ENCODE data around the gene ACOT11. TPM values are rescaled to one million over a fixed set of nuclear protein-coding genes. Genes with fewer than 3 reads are reported as not detected.

Gene ACOT11
- total and polyA plus RNA-seq, 2 of the 4 experiments (the other 2 are of a cell fraction): 2.5 to 2.7 TPM

DNA sequence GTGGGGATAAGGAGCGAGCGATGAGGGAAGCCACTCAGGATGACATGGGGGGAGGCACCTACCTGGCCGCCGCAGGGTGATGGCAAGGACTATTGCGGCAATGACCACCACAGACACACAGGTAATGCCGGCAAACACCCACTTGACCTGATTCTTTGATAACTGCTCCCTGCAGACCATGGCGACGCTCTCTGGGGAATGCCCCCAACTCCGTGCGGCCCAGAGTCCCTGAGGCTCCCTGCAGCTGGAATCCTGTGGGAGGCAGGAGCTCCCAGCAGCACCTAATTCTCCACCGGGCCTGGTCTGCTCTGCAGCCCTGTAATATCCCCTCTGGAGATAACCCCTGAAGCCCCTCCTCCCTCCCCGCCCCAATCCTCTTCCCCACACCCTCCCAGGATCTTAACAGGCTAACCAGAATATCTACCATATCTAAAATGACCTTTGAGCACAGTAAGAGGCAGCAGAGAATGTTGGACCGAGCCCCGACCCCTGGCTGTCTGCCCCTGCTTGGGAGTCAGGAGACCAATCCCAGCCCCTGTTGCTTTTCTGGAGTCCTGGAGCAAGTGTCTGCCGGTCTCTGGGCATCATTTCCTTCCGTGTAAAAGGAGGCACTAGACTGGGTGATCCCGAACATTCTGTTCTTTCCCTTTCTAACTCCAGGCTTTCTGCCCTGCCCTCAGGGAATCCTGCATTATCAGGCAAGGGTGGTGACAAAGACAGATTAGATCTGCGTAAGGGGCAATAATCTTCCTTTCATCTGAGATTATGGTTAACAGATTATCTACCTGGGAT lies 75.4 kb downstream of the ACOT11 start, which contains the start of gene FAM151A:
Gene FAM151A, minus strand, starts transcription at position 310 of the 792 bp plus-strand sequence. Its CDS starts 130 bp downstream, at position 180.
- TF ChIP-seq CEBPB (IDR thresholded peaks at IDR 0.05; ENCODE audit: low read depth, low read length): no peak
- TF ChIP-seq, protein P1, sequence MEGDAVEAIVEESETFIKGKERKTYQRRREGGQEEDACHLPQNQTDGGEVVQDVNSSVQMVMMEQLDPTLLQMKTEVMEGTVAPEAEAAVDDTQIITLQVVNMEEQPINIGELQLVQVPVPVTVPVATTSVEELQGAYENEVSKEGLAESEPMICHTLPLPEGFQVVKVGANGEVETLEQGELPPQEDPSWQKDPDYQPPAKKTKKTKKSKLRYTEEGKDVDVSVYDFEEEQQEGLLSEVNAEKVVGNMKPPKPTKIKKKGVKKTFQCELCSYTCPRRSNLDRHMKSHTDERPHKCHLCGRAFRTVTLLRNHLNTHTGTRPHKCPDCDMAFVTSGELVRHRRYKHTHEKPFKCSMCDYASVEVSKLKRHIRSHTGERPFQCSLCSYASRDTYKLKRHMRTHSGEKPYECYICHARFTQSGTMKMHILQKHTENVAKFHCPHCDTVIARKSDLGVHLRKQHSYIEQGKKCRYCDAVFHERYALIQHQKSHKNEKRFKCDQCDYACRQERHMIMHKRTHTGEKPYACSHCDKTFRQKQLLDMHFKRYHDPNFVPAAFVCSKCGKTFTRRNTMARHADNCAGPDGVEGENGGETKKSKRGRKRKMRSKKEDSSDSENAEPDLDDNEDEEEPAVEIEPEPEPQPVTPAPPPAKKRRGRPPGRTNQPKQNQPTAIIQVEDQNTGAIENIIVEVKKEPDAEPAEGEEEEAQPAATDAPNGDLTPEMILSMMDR (conservative IDR thresholded peaks at IDR 0.05; ENCODE audit: low read depth, low read length): no peak
- TF ChIP-seq NFE2L2 (IDR thresholded peaks at IDR 0.05; ENCODE audit: low read depth, low read length): no peak
- no peak for TF ChIP-seq SMC3 (IDR thresholded peaks at IDR 0.05; ENCODE audit: low read depth, low read length)
- no peak for TF ChIP-seq MAZ (IDR thresholded peaks at IDR 0.05; ENCODE audit: borderline replicate concordance, low read depth, low read length)
- no peak for TF ChIP-seq RCOR1 (IDR thresholded peaks at IDR 0.05; ENCODE audit: insufficient replicate concordance, low read length)
- no peak for TF ChIP-seq RFX5 (IDR thresholded peaks at IDR 0.05; ENCODE audit: low read depth, low read length)
- TF ChIP-seq MAFK (IDR thresholded peaks at IDR 0.05; ENCODE audit: low read depth, low read length): no peak
- TF ChIP-seq MXI1 (IDR thresholded peaks at IDR 0.05; ENCODE audit: borderline replicate concordance, low read depth, low read length): no peak
- TF ChIP-seq, protein P2, sequence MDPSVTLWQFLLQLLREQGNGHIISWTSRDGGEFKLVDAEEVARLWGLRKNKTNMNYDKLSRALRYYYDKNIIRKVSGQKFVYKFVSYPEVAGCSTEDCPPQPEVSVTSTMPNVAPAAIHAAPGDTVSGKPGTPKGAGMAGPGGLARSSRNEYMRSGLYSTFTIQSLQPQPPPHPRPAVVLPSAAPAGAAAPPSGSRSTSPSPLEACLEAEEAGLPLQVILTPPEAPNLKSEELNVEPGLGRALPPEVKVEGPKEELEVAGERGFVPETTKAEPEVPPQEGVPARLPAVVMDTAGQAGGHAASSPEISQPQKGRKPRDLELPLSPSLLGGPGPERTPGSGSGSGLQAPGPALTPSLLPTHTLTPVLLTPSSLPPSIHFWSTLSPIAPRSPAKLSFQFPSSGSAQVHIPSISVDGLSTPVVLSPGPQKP (IDR thresholded peaks at IDR 0.05; ENCODE audit: borderline replicate concordance, low read depth, low read length): no peak
- no peak for TF ChIP-seq CHD1 (IDR thresholded peaks at IDR 0.05; ENCODE audit: low read depth, low read length)
- no peak for TF ChIP-seq FOS (IDR thresholded peaks at IDR 0.05; ENCODE audit: low read depth, low read length)
- TF ChIP-seq POLR2A (IDR thresholded peaks at IDR 0.05; ENCODE audit: low read depth, low read length): no peak
- TF ChIP-seq RAD21 (IDR thresholded peaks at IDR 0.05; ENCODE audit: low read length): no peak
- no peak for TF ChIP-seq BHLHE40 (IDR thresholded peaks at IDR 0.05; ENCODE audit: low read depth, low read length)
- TF ChIP-seq, protein P3, sequence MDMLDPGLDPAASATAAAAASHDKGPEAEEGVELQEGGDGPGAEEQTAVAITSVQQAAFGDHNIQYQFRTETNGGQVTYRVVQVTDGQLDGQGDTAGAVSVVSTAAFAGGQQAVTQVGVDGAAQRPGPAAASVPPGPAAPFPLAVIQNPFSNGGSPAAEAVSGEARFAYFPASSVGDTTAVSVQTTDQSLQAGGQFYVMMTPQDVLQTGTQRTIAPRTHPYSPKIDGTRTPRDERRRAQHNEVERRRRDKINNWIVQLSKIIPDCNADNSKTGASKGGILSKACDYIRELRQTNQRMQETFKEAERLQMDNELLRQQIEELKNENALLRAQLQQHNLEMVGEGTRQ (IDR thresholded peaks at IDR 0.05; ENCODE audit: low read depth, low read length): no peak
- dilution Hi-C loops (cut with HindIII; ENCODE audit: low sequenced_read_pairs, unreplicated experiment): no loop called here

More for the DNA sequence above, 75.4 kb downstream of the ACOT11 start, which contains the start of gene FAM151A:
- Histone ChIP-seq H2BK20ac (ENCODE audit: low read depth, low read length) (no peak within 1 kb of the TSS), H3K4ac (ENCODE audit: low read depth, low read length) (no peak within 1 kb of the TSS), H3K9me3 (ENCODE audit: control insufficient read depth, insufficient read depth, low read length) (no peaks in the 10 kb centered on the region), H3K4me2 (ENCODE audit: low read depth, low read length) (no peak within 1 kb of the TSS), H3K23ac (ENCODE audit: low read depth, low read length) (no peak within 1 kb of the TSS), H3K4me3 (ENCODE audit: insufficient read depth, low read depth, low read length) (no peak within 1 kb of the TSS), H4K20me1 (ENCODE audit: insufficient read depth, low read length) (no peaks in the 10 kb centered on the region), H2AFZ (replicated peaks; ENCODE audit: low read length, poor library complexity) (no peak within 1 kb of the TSS), H3K18ac (ENCODE audit: low read depth, low read length) (no peak within 1 kb of the TSS), H3K27ac (ENCODE audit: insufficient read depth, low read length) (no peak within 1 kb of the TSS), H4K8ac (ENCODE audit: low read depth in 2 of 2, low read length in 2 of 2) (no peak within 1 kb of the TSS), H3K56ac (ENCODE audit: extremely low read depth, insufficient read depth, low read length) (no peak within 1 kb of the TSS), H3K27me3 (ENCODE audit: control insufficient read depth, insufficient read depth, low read length) (peaks cover 29% of the 10 kb centered on the region), H2AK5ac (ENCODE audit: low read depth, low read length) (no peak within 1 kb of the TSS), H2AK9ac (replicated peaks; ENCODE audit: low read depth, low read length, poor library complexity) (no peak within 1 kb of the TSS), H3K79me1 (ENCODE audit: low read depth in 1 of 2, low read length in 2 of 2) (no peaks in the 10 kb centered on the region), H3K14ac (replicated peaks; ENCODE audit: low read depth, low read length) (no peak within 1 kb of the TSS), H2BK5ac (ENCODE audit: low read depth, low read length, poor library complexity, severe bottlenecking) (no peak within 1 kb of the TSS), H4K91ac (ENCODE audit: insufficient read depth, low read depth, low read length) (no peak within 1 kb of the TSS), H4K5ac (ENCODE audit: low read depth, low read length) (no peak within 1 kb of the TSS), H3K36me3 (ENCODE audit: control insufficient read depth, insufficient read depth, low read length) (no peaks in the 10 kb centered on the region), H2BK15ac (ENCODE audit: low read depth, low read length) (no peak within 1 kb of the TSS), H3K9me1 (ENCODE audit: insufficient read depth, low read length) (no peaks in the 10 kb centered on the region), H3K4me1 (ENCODE audit: control insufficient read depth, insufficient read depth, low read length) (no peaks in the 10 kb centered on the region), H3K9ac (ENCODE audit: low read depth, low read length) (no peak within 1 kb of the TSS), H2BK120ac (ENCODE audit: low read depth, low read length) (no peak within 1 kb of the TSS)
- intact Hi-C loops (cut with micrococcal nuclease) (no loop called here), in situ Hi-C loops (cut with MboI; ENCODE audit: low sequenced_read_pairs) (no loop called here)
- ATAC-seq (ENCODE audit: low read depth): no peak
- WGBS, 2 experiments (ENCODE audit: extremely low coverage in 2 of 2, insufficient read length in 1 of 2): 82% methylated on average over 11 of the region's 18 CpGs; no CpG with 5 or more reads in 1 of the 2 experiments
- ChIA-PET POLR2A (ENCODE audit: unreplicated experiment) (no interaction called here), CTCF (no interaction called here)
- BruUV-seq (replicated peaks): no TSS peak
- DNase-seq: no peak
